K562 (cell line): ENCODE data around the gene TEX54. TPM values are rescaled to one million over a fixed set of nuclear protein-coding genes. Genes with fewer than 3 reads are reported as not detected.

Experiments used
- ATAC-seq: fragments of 200-7000 bp; cut with Tn5 transposase; 3 replicates; pipeline ENCODE4 v1.9.1; 2020; ENCODE audit warnings: moderate library complexity
- BruUV-seq: library from RNA; stranded (reverse); fragments of 400-500 nt; replicated peaks from 2 replicates; lab custom pipeline; 2021; lab: Mats Ljungman, UMichigan
- CTCF ChIA-PET: fragments of 300-600 bp; formaldehyde crosslinking; extraction: SDS; loops from one replicate; lab custom pipeline; 2021; ENCODE audit warnings: low intra/inter-chr PET ratio; lab: Yijun Ruan, JAX
- POLR2A ChIA-PET: fragments of 300-600, 350-650 bp; sonication (Branson Sonifier 250); formaldehyde crosslinking; extraction: SDS; loops from one replicate; lab custom pipeline; 2021; ENCODE audit warnings: antibody characterized with exemption, inconsistent platforms; lab: Yijun Ruan, JAX
- DNase-seq, 4 experiments: peaks; one replicate each; pipeline versions ENCODE4 v3.0.0 to v3.0.0-alpha.2; 2011 to 2018; ENCODE audit warnings: low spot score in 3 of 4, mixed read lengths in 3 of 4; ENCODE audit errors: extremely low read depth in 1 of 4
- FAIRE-seq: peaks from 2 replicates; lab custom pipeline; 2011; peaks lifted over from hg19 to GRCh38; lab: Jason Lieb, UNC
- H2AFZ ChIP-seq: 2 replicates; pipeline ENCODE4 v1.6.0; 2011; ENCODE audit warnings: low read depth, low read length, control low read depth, inconsistent platforms
- H3K27ac ChIP-seq: fragments of 200-600 bp; 3 replicates; pipeline ENCODE4 v1.8.0; 2011; ENCODE audit warnings: low read depth, mild to moderate bottlenecking, control low read depth, inconsistent platforms, low read length, moderate library complexity, mixed read lengths; ENCODE audit errors: extremely low read depth
- H3K27me3 ChIP-seq, 2 experiments: fragments of 300-600 bp in 1 of 2; 2 replicates in 1 of 2; 3 replicates in 1 of 2; pipeline versions ENCODE4 v1.6.0 to v1.8.0; 2011; ENCODE audit warnings: inconsistent platforms in 2 of 2, low read length in 2 of 2, mild to moderate bottlenecking in 1 of 2, mixed read lengths in 1 of 2, moderate library complexity in 1 of 2; ENCODE audit not compliant: control insufficient read depth in 2 of 2, insufficient read depth in 2 of 2
- H3K36me3 ChIP-seq: fragments of 300-600 bp; 3 replicates; pipeline ENCODE4 v1.8.0; 2011; ENCODE audit warnings: mild to moderate bottlenecking, low read length, inconsistent platforms; ENCODE audit not compliant: control insufficient read depth, insufficient read depth
- H3K4me1 ChIP-seq, 2 experiments: fragments of 200-600 bp in 1 of 2; replicated peaks in 1 of 2; 2 replicates in 1 of 2; 3 replicates in 1 of 2; pipeline versions ENCODE4 v1.5.1 to v1.8.0; 2011; ENCODE audit warnings: inconsistent platforms in 2 of 2, low read length in 2 of 2, mild to moderate bottlenecking in 1 of 2, mixed read lengths in 1 of 2, moderate library complexity in 1 of 2; ENCODE audit not compliant: control insufficient read depth in 2 of 2, insufficient read depth in 2 of 2
- H3K4me2 ChIP-seq: 2 replicates; pipeline ENCODE4 v1.6.1; 2011; ENCODE audit warnings: low read length, control low read depth, inconsistent platforms, mixed read lengths; ENCODE audit not compliant: insufficient read depth
- H3K4me3 ChIP-seq: fragments of 200-600 bp; sonication (generic), shearing (Covaris generic); 2 replicates; pipeline ENCODE4 v1.5.1; 2016; ENCODE audit warnings: control low read depth, inconsistent platforms
- H3K79me2 ChIP-seq: fragments of 200-600 bp; 3 replicates; pipeline ENCODE4 v1.8.0; 2011; ENCODE audit warnings: low read length, inconsistent platforms; ENCODE audit not compliant: control insufficient read depth, insufficient read depth
- H3K9ac ChIP-seq, 2 experiments: 2 replicates each; pipeline versions ENCODE4 v1.6.0 to v1.6.1; 2011; ENCODE audit warnings: low read depth in 2 of 2, low read length in 2 of 2, control low read depth in 1 of 2, inconsistent platforms in 1 of 2, mild to moderate bottlenecking in 1 of 2, mixed read lengths in 1 of 2; ENCODE audit not compliant: insufficient read depth in 1 of 2
- H3K9me1 ChIP-seq: one replicate; pipeline ENCODE4 v1.6.0; 2011; ENCODE audit warnings: inconsistent platforms, mild to moderate bottlenecking, low read length, moderate library complexity; ENCODE audit not compliant: control insufficient read depth, insufficient read depth
- H3K9me3 ChIP-seq: replicated peaks from 2 replicates; pipeline ENCODE4 v1.5.1; 2011; ENCODE audit warnings: low read depth, low read length, inconsistent platforms; ENCODE audit not compliant: control insufficient read depth, insufficient read depth
- H4K20me1 ChIP-seq: replicated peaks from 2 replicates; pipeline ENCODE4 v1.6.1; 2011; ENCODE audit warnings: low read length, inconsistent platforms, mixed read lengths; ENCODE audit not compliant: control insufficient read depth, insufficient read depth
- C11orf30 ChIP-seq: fragments of 450-650 bp; IDR thresholded peaks from 2 replicates; pipeline ENCODE4 v1.6.1; 2016; ENCODE audit warnings: low read depth, mild to moderate bottlenecking
- CEBPB ChIP-seq: fragments of 450-650 bp; IDR thresholded peaks from 2 replicates; pipeline ENCODE4 v1.6.1; 2016; ENCODE audit warnings: missing genetic modification characterization, missing compliant biosample characterization
- CEBPG ChIP-seq, 3 experiments: fragments of 200-800 bp in 1 of 3; sonication (Bioruptor generic) in 1 of 3; sonication (generic) in 1 of 3; formaldehyde crosslinking in 1 of 3; IDR thresholded peaks in 2 of 3; conservative IDR thresholded peaks in 1 of 3; 2 replicates each; pipeline versions ENCODE4 v1.6.1 to v1.8.0; 2016 to 2022; ENCODE audit warnings: missing compliant biosample characterization in 2 of 3, missing genetic modification characterization in 2 of 3, mild to moderate bottlenecking in 1 of 3, missing genetic modification reagents in 1 of 3
- CHD4 ChIP-seq: fragments of 200-600 bp; sonication (generic); IDR thresholded peaks from 3 replicates; pipeline ENCODE4 v1.6.1; 2012; ENCODE audit warnings: low read depth, mild to moderate bottlenecking, mixed read lengths, low read length, inconsistent platforms; ENCODE audit not compliant: insufficient read depth, insufficient replicate concordance, poor library complexity, severe bottlenecking
- HDAC6 ChIP-seq: IDR thresholded peaks from 2 replicates; pipeline ENCODE4 v1.6.1; 2012; ENCODE audit warnings: low read depth, mild to moderate bottlenecking, control low read depth, inconsistent platforms, low read length, moderate library complexity
- HSF4 ChIP-seq: fragments of 250-450 bp; sonication (Bioruptor Pico); IDR thresholded peaks from 2 replicates; pipeline ENCODE4 v2.1.2; 2022; ENCODE audit warnings: mild to moderate bottlenecking, moderate library complexity, borderline replicate concordance
- KDM1A ChIP-seq, 2 experiments: fragments of 450-650 bp; IDR thresholded peaks; 2 replicates each; pipeline ENCODE4 v1.6.1; 2016; ENCODE audit warnings: mild to moderate bottlenecking in 2 of 2
- MEF2A ChIP-seq: IDR thresholded peaks from 2 replicates; pipeline ENCODE4 v1.6.1; 2011; ENCODE audit warnings: low read depth, mild to moderate bottlenecking, low read length, moderate library complexity; ENCODE audit not compliant: control insufficient read depth
- NCOA6 ChIP-seq: fragments of 450-650 bp; IDR thresholded peaks from 2 replicates; pipeline ENCODE4 v1.6.1; 2017; ENCODE audit warnings: mild to moderate bottlenecking
- ZNF316 ChIP-seq: fragments of 450-650 bp; IDR thresholded peaks from 2 replicates; pipeline ENCODE4 v1.6.1; 2016
- ZNF384 ChIP-seq: IDR thresholded peaks from 2 replicates; pipeline ENCODE4 v1.6.1; 2012; ENCODE audit warnings: low read depth, low read length, improper control_type of control experiment
- ZNF436 ChIP-seq: fragments of 250-450, 450-650 bp; sonication (Bioruptor Pico); formaldehyde crosslinking; IDR thresholded peaks from 2 replicates; pipeline ENCODE4 v1.7.0; 2020; ENCODE audit warnings: mild to moderate bottlenecking
- WGBS: fragments of 100-300 bp; shearing (Covaris generic); methylation state at CpG from one replicate; pipeline ENCODE4 v1.1.6; 2016; ENCODE audit warnings: low coverage, mixed read lengths; ENCODE audit not compliant: insufficient coverage; ENCODE audit errors: missing lambda C conversion rate; 5-methylcytosine and 5-hydroxymethylcytosine counted together
- in situ Hi-C: fragments of 300-500 bp; cut with MboI; formaldehyde crosslinking; loops from 4 replicates; pipeline ENCODE4 v1.15.0; 2018; ENCODE audit warnings: inconsistent platforms, mixed read lengths
- intact Hi-C: fragments of 100-400 bp; cut with micrococcal nuclease; formaldehyde crosslinking; loops from 2 replicates; pipeline ENCODE4 v1.14.2; 2022
- polyA plus RNA-seq, 8 experiments: library from polyadenylated mRNA; depleted of rRNA in 4 of 8; stranded (reverse) in 5 of 8; unstranded in 3 of 8; fragments of >200 nt; fragmentation: Nextera tagmentation in 2 of 8; fragmentation: Illumina TruSeq in 1 of 8; extraction: Ambion mirVana in 2 of 8; extraction: Trizol in 1 of 8; gene quantifications; 2 replicates each; pipeline versions ENCODE4 v1.2.1 to v1.2.3, GENCODE V29; 2011 to 2014; ENCODE audit warnings: inconsistent platforms in 1 of 8, missing spikeins in 1 of 8
- total RNA-seq, 7 experiments: library from RNA; depleted of rRNA in 6 of 7; stranded (reverse); fragments of >200 nt in 6 of 7; fragmentation: Illumina TruSeq in 2 of 7; extraction: Trizol in 2 of 7; gene quantifications; 2 replicates each; pipeline versions ENCODE4 v1.2.1 to v1.2.3, GENCODE V29; 2011 to 2021; ENCODE audit warnings: low replicate concordance in 1 of 7
- TF ChIP-seq, protein P1 (sequence below), 2 experiments: fragments of 450-650 bp in 1 of 2; sonication (generic) in 1 of 2; formaldehyde crosslinking in 1 of 2; IDR thresholded peaks in 1 of 2; conservative IDR thresholded peaks in 1 of 2; 2 replicates each; pipeline versions ENCODE4 v1.6.1 to v1.8.1; 2016 to 2023; ENCODE audit warnings: mild to moderate bottlenecking in 2 of 2, moderate library complexity in 2 of 2, inconsistent platforms in 1 of 2, missing genetic modification reagents in 1 of 2

The TEX54 gene
- total and polyA plus RNA-seq, 9 of the 15 experiments (the other 6 are each of a cell fraction or from before 2014, with no cell fraction given) = not detected

DNA sequence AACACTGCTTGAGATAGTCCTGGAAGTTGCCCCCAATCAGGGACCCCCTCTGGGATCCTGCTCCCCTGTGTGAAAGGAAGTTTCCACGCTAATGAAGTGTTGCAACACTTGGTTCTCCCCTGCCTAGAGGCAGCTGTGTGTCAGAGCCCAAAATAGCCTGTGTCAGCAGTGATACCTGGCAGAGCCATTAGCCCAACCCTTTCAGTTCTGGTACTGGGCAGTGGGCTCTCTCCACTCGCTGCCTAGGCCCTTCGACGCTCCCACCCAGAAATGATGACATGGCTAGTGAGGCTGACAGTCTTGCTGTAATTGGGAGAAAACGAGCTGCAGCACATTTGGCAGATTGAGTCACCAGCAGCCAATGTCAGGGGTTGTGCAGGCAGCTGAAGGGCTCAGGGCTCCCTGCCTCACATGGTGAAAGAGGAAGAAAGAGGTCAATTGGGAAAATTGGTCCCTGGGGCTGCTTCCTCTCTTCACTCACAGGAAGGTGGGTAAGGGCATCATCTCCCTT lies 26.0 kb downstream of the TEX54 start:
- H3K27me3 ChIP-seq = no peaks in the 10 kb centered on the region
- TF ChIP-seq HDAC6 = no peak
- no peak for TF ChIP-seq CHD4
- no peak for TF ChIP-seq KDM1A (IDR thresholded peaks at IDR 0.05)
- TF ChIP-seq ZNF384 = no peak
- peak; percentile 53; the same call in 1 of the 2 replicates for TF ChIP-seq C11orf30
- TF ChIP-seq MEF2A = peak; percentile 74; the same call in 1 of the 2 replicates
- TF ChIP-seq ZNF436 (CRISPR knock-in tag) = no peak
- TF ChIP-seq, protein P1, sequence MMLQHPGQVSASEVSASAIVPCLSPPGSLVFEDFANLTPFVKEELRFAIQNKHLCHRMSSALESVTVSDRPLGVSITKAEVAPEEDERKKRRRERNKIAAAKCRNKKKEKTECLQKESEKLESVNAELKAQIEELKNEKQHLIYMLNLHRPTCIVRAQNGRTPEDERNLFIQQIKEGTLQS (IDR thresholded peaks at IDR 0.05) = peak; percentile 48
- TF ChIP-seq, protein P1 (CRISPR knock-in tag; conservative IDR thresholded peaks at IDR 0.05) = no peak
- TF ChIP-seq CEBPB (tag) = peak; percentile 90
- no peak for TF ChIP-seq HSF4 (CRISPR knock-in tag)
- peak; percentile 51 for TF ChIP-seq ZNF316
- TF ChIP-seq CEBPG (CRISPR knock-in tag; IDR thresholded peaks at IDR 0.05) = peak; percentile 63
- peak; percentile 60 to 64; a peak in 3 of 4 replicates for TF ChIP-seq CEBPG (tag; conservative IDR thresholded peaks at IDR 0.05 in 1 of 2, IDR thresholded peaks at IDR 0.05 in 1 of 2)
- TF ChIP-seq NCOA6 = no peak
- TF ChIP-seq, all 486 proteins: peak for 6
- H3K79me2 ChIP-seq = peaks cover 28% of the 10 kb centered on the region
- peak; percentile 6; the same call in 1 of the 3 replicates for ATAC-seq
- H3K9me1 ChIP-seq = no peaks in the 10 kb centered on the region
- intact Hi-C loops (loop anchor here (5.0 kb wide), 1 partner anchor 56 kb away; no protein-coding TSS in a partner anchor), in situ Hi-C loops (no loop called here)
- peaks cover 11 to 19% of the 10 kb centered on the region in 2 experiments; a peak in 4 of 5 replicates for H3K4me1 ChIP-seq
- ChIA-PET CTCF (no interaction called here), POLR2A (interaction anchor here (0.6 to 3.5 kb wide), 19 partner anchors 10 to 74 kb away, joined by 3 to 40 read pairs (median 6); partner anchors contain the start of genes SLC3A2, STX5, WDR74 and ZBTB3)
- peak overlapping the region; percentile 94 for H3K4me3 ChIP-seq
- peak overlapping the region; percentile 72; the same call in 2 of the 3 replicates for H3K27ac ChIP-seq
- WGBS = 32% methylated on average over 5 of the region's 5 CpGs
- H4K20me1 ChIP-seq = peaks cover 9% of the 10 kb centered on the region; the same call in 1 of the 2 replicates
- peaks cover 26% of the 10 kb centered on the region for H3K36me3 ChIP-seq
- peak overlapping the region; percentile 70 to 90; a peak in 3 of 4 replicates for H3K9ac ChIP-seq
- peak in 2 of 4 experiments; percentile 7 to 31 for DNase-seq
- no peak for FAIRE-seq
- no peaks in the 10 kb centered on the region for H3K9me3 ChIP-seq
- H3K4me2 ChIP-seq = peak overlapping the region; percentile 97
- H2AFZ ChIP-seq = peak overlapping the region; percentile 79; the same call in 1 of the 2 replicates
- BruUV-seq = no TSS peak
